Keratinocyte (primary cell): ENCODE measurements around the gene HRAS.

Source experiments
- CTCF ChIP-seq, 3 experiments: IDR thresholded peaks in 1 of 3; conservative IDR thresholded peaks in 1 of 3; optimal IDR thresholded peaks in 1 of 3; 2 replicates in 2 of 3; 3 replicates in 1 of 3; pipeline versions ENCODE3 to v1.5.1; 2011; ENCODE audit warnings: low read length in 3 of 3, mild to moderate bottlenecking in 3 of 3, moderate library complexity in 2 of 3, control low read depth in 1 of 3, inconsistent platforms in 1 of 3; ENCODE audit not compliant: insufficient read depth in 2 of 3; ENCODE audit errors: extremely low read depth in 1 of 3
- EZH2 ChIP-seq: IDR thresholded peaks from one replicate; pipeline ENCODE4 v1.6.1; 2012; ENCODE audit warnings: inconsistent platforms, mild to moderate bottlenecking, low read length, moderate library complexity

DNA sequence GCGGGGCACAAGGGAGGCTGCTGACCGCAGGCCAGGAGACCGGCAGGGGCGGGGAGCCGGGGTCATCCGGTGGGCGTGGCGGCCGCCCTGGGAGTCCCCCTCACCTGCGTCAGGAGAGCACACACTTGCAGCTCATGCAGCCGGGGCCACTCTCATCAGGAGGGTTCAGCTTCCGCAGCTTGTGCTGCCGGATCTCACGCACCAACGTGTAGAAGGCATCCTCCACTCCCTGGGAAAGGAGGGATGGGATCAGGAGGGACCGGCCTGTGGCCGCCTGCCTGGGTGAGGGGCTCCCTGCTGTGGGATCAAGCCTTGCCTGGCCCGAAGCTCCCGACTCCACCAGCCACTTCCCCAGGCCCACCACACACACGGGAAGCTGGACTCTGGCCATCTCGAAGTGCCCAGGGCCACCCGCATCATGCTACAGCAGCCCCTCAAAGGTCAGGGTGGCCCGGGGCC lies 2.8 kb downstream of the HRAS start:
- no peak for TF ChIP-seq CTCF (optimal IDR thresholded peaks at IDR 0.05 in 1 of 3, IDR thresholded peaks at IDR 0.05 in 1 of 3, conservative IDR thresholded peaks at IDR 0.05 in 1 of 3; ENCODE audit: extremely low read depth in 1 of 3, insufficient read depth in 2 of 3, low read length in 3 of 3)
- TF ChIP-seq EZH2, result no peak
